ENCODE results near the gene FAM221B. TPM values are rescaled to one million over a fixed set of nuclear protein-coding genes. Genes with fewer than 3 reads are reported as not detected.

Gene FAM221B
- total and polyA plus RNA-seq, 7 experiments from 2014 or later = 0.32 TPM; not detected in 6

- H3K27me3 Mint-ChIP-seq = no peaks in the 10 kb centered on the region
- Histone ChIP-seq H3K27me3 (ENCODE audit: control insufficient read depth in 2 of 2, insufficient read depth in 2 of 2, low read length in 2 of 2) (no peaks in the 10 kb centered on the region), H3K4me1 (ENCODE audit: control insufficient read depth in 2 of 2, insufficient read depth in 2 of 2, low read length in 2 of 2) (no peaks in the 10 kb centered on the region), H3K4me3 (ENCODE audit: low read length) (no peak within 1 kb of the TSS), H3K36me3 (ENCODE audit: control insufficient read depth in 2 of 3, insufficient read depth in 3 of 3, low read length in 3 of 3) (peaks cover 0 to 6% (median 0%) of the 10 kb centered on the region in 3 experiments), H3K9me3 (ENCODE audit: control insufficient read depth in 2 of 3, low read length in 3 of 3) (no peaks in the 10 kb centered on the region), H3K27ac (ENCODE audit: low read depth, low read length) (no peak within 1 kb of the TSS)
- peak within 1 kb of the TSS in 1 of 10 donors; percentile 31 for H3K4me3 Mint-ChIP-seq
- ChIA-PET CTCF (interaction anchor here (0.7 to 2.8 kb wide), 2 partner anchors 87 to 91 kb away, joined by 4 to 18 read pairs; no protein-coding TSS in a partner anchor), POLR2A (no interaction called here)
- peaks cover 0 to 7% (median 2%) of the 10 kb centered on the region in 5 donors for H3K36me3 Mint-ChIP-seq
- no peak within 1 kb of the TSS for H3K27ac Mint-ChIP-seq
- DNase-seq (no peak), ATAC-seq (no peak)
- peaks cover 6 to 21% (median 10%) of the 10 kb centered on the region in 7 donors for H3K4me1 Mint-ChIP-seq
- intact Hi-C loops (cut with micrococcal nuclease) = no loop called here
- no peaks in the 10 kb centered on the region for H3K9me3 Mint-ChIP-seq
Observed at GRCh38 chr9:35791297-35791921, 37.1 kb downstream of the FAM221B start, which contains the start of gene NPR2. Gene NPR2 (plus strand): TSS chr9:35791591. CDS start chr9:35792409, 818 bp downstream.

- POLR2A ChIA-PET = no interaction called here
- intact Hi-C loops (cut with micrococcal nuclease) = loop anchor here (1.0 kb wide), 6 partner anchors 22 to 233 kb away; partner anchors contain the start of genes HINT2 (in 1 of the 2) and SPAG8 (in 1 of the 2)
- Mint-ChIP-seq H3K27me3 (no peaks in the 10 kb centered on the region), H3K9me3 (no peaks in the 10 kb centered on the region), H3K27ac (no peak overlapping the region), H3K4me1 (peaks cover 6 to 21% (median 10%) of the 10 kb centered on the region in 7 donors), H3K4me3 (peak overlapping the region in 2 of 10 donors; percentile 31 to 58), H3K36me3 (peaks cover 2 to 15% (median 9%) of the 10 kb centered on the region in 5 donors)
- DNase-seq (peak; percentile 36 to 70 (median 62)), ATAC-seq (peak; percentile 90)
- no peak overlapping the region for H3K4me3 ChIP-seq (ENCODE audit: low read length)
- CTCF ChIA-PET = interaction anchor here (0.5 to 3.6 kb wide), 29 partner anchors 8 to 878 kb away, joined by 3 to 70 read pairs (median 4); partner anchors contain the start of genes FAM221B, SPAG8 and TMEM8B
- H3K27ac ChIP-seq (ENCODE audit: low read depth, low read length) = no peak overlapping the region
- peaks cover 0 to 10% (median 0%) of the 10 kb centered on the region in 3 experiments for H3K36me3 ChIP-seq (ENCODE audit: control insufficient read depth in 2 of 3, insufficient read depth in 3 of 3, low read length in 3 of 3)
- H3K4me1 ChIP-seq (ENCODE audit: control insufficient read depth in 2 of 2, insufficient read depth in 2 of 2, low read length in 2 of 2) = no peaks in the 10 kb centered on the region
- H3K9me3 ChIP-seq (ENCODE audit: control insufficient read depth in 2 of 3, low read length in 3 of 3) = no peaks in the 10 kb centered on the region
- H3K27me3 ChIP-seq (ENCODE audit: control insufficient read depth in 2 of 2, insufficient read depth in 2 of 2, low read length in 2 of 2) = no peaks in the 10 kb centered on the region
Observed at GRCh38 chr9:35790385-35791296, 37.9 kb downstream of the FAM221B start.

GRCh38 chr9:35790025-35790384 lies 38.5 kb downstream of the FAM221B start:
- Histone ChIP-seq H3K36me3 (ENCODE audit: control insufficient read depth in 2 of 3, insufficient read depth in 3 of 3, low read length in 3 of 3) (peaks cover 0 to 17% (median 0%) of the 10 kb centered on the region in 3 experiments), H3K4me3 (ENCODE audit: low read length) (no peak overlapping the region), H3K9me3 (ENCODE audit: control insufficient read depth in 2 of 3, low read length in 3 of 3) (no peaks in the 10 kb centered on the region), H3K27me3 (ENCODE audit: control insufficient read depth in 2 of 2, insufficient read depth in 2 of 2, low read length in 2 of 2) (no peaks in the 10 kb centered on the region), H3K27ac (ENCODE audit: low read depth, low read length) (no peak overlapping the region), H3K4me1 (ENCODE audit: control insufficient read depth in 2 of 2, insufficient read depth in 2 of 2, low read length in 2 of 2) (no peaks in the 10 kb centered on the region)
- Mint-ChIP-seq H3K27ac (no peak overlapping the region), H3K4me3 (no peak overlapping the region), H3K4me1 (peaks cover 6 to 17% (median 10%) of the 10 kb centered on the region in 7 donors), H3K27me3 (no peaks in the 10 kb centered on the region), H3K9me3 (no peaks in the 10 kb centered on the region), H3K36me3 (peaks cover 2 to 17% (median 10%) of the 10 kb centered on the region in 5 donors)
- DNase-seq (peak in 1 of 9 donors; percentile 8), ATAC-seq (no peak)
- intact Hi-C loops (cut with micrococcal nuclease) = loop anchor here (1.0 kb wide), 6 partner anchors 22 to 233 kb away; partner anchors contain the start of genes HINT2 (in 1 of the 2) and SPAG8 (in 1 of the 2)
- POLR2A ChIA-PET = no interaction called here
- CTCF ChIA-PET = interaction anchor here (0.7 to 3.6 kb wide), 27 partner anchors 9 to 877 kb away, joined by 3 to 70 read pairs (median 4); partner anchors contain the start of gene SPAG8

- Mint-ChIP-seq H3K4me3 (no peak overlapping the region), H3K9me3 (no peaks in the 10 kb centered on the region), H3K4me1 (peaks cover 4 to 14% (median 9%) of the 10 kb centered on the region in 7 donors), H3K27me3 (no peaks in the 10 kb centered on the region), H3K36me3 (peaks cover 4 to 20% (median 10%) of the 10 kb centered on the region in 5 donors), H3K27ac (no peak overlapping the region)
- H3K9me3 ChIP-seq (ENCODE audit: control insufficient read depth in 2 of 3, low read length in 3 of 3) = no peaks in the 10 kb centered on the region
- no peak overlapping the region for H3K27ac ChIP-seq (ENCODE audit: low read depth, low read length)
- no peak for ATAC-seq
- peaks cover 0 to 18% (median 0%) of the 10 kb centered on the region in 3 experiments for H3K36me3 ChIP-seq (ENCODE audit: control insufficient read depth in 2 of 3, insufficient read depth in 3 of 3, low read length in 3 of 3)
- POLR2A ChIA-PET = no interaction called here
- CTCF ChIA-PET = interaction anchor here (0.6 to 3.6 kb wide), 18 partner anchors 10 to 611 kb away, joined by 3 to 70 read pairs (median 4); partner anchors contain the start of genes CREB3, RNF38, SPAG8 and TLN1
- no peaks in the 10 kb centered on the region for H3K27me3 ChIP-seq (ENCODE audit: control insufficient read depth in 2 of 2, insufficient read depth in 2 of 2, low read length in 2 of 2)
- no peaks in the 10 kb centered on the region for H3K4me1 ChIP-seq (ENCODE audit: control insufficient read depth in 2 of 2, insufficient read depth in 2 of 2, low read length in 2 of 2)
- no peak overlapping the region for H3K4me3 ChIP-seq (ENCODE audit: low read length)
- no peak for DNase-seq
- intact Hi-C loops (cut with micrococcal nuclease) = no loop called here
Observed at GRCh38 chr9:35789541-35789940, 39.0 kb downstream of the FAM221B start.

GRCh38 chr9:35783418-35783817 lies 45.1 kb downstream of the FAM221B start:
- peaks cover 9 to 45% (median 19%) of the 10 kb centered on the region in 5 donors for H3K36me3 Mint-ChIP-seq

GRCh38 chr9:35781066-35781465 lies 47.5 kb downstream of the FAM221B start:
- H3K36me3 ChIP-seq (ENCODE audit: control insufficient read depth in 2 of 3, insufficient read depth in 3 of 3, low read length in 3 of 3) = peaks cover 0 to 15% (median 0%) of the 10 kb centered on the region in 3 experiments
- no peaks in the 10 kb centered on the region for H3K27me3 Mint-ChIP-seq
- peaks cover 9 to 41% (median 20%) of the 10 kb centered on the region in 5 donors for H3K36me3 Mint-ChIP-seq
- no peaks in the 10 kb centered on the region for H3K9me3 Mint-ChIP-seq
- no peaks in the 10 kb centered on the region for H3K27me3 ChIP-seq (ENCODE audit: control insufficient read depth in 2 of 2, insufficient read depth in 2 of 2, low read length in 2 of 2)
- intact Hi-C loops (cut with micrococcal nuclease) = no loop called here
- H3K27ac Mint-ChIP-seq = no peak overlapping the region
- no peak overlapping the region for H3K27ac ChIP-seq (ENCODE audit: low read depth, low read length)
- POLR2A ChIA-PET = no interaction called here
- CTCF ChIA-PET = interaction anchor here (1.1 kb wide), 1 partner anchor 24 kb away, joined by 5 read pairs; no protein-coding TSS in a partner anchor
- no peaks in the 10 kb centered on the region for H3K4me1 ChIP-seq (ENCODE audit: control insufficient read depth in 2 of 2, insufficient read depth in 2 of 2, low read length in 2 of 2)
- DNase-seq = no peak
- no peak overlapping the region for H3K4me3 Mint-ChIP-seq
- no peak overlapping the region for H3K4me3 ChIP-seq (ENCODE audit: low read length)
- no peaks in the 10 kb centered on the region for H3K9me3 ChIP-seq (ENCODE audit: control insufficient read depth in 2 of 3, low read length in 3 of 3)
- H3K4me1 Mint-ChIP-seq = peaks cover 0 to 11% (median 4%) of the 10 kb centered on the region in 7 donors
- ATAC-seq = no peak

More at GRCh38 chr9:35783418-35783817, 45.1 kb downstream of the FAM221B start:
- intact Hi-C loops (cut with micrococcal nuclease) = no loop called here
- Mint-ChIP-seq H3K4me3 (no peak overlapping the region), H3K4me1 (peaks cover 0 to 6% (median 3%) of the 10 kb centered on the region in 7 donors), H3K27me3 (no peaks in the 10 kb centered on the region), H3K27ac (no peak overlapping the region), H3K9me3 (no peaks in the 10 kb centered on the region)
- Histone ChIP-seq H3K4me1 (ENCODE audit: control insufficient read depth in 2 of 2, insufficient read depth in 2 of 2, low read length in 2 of 2) (no peaks in the 10 kb centered on the region), H3K27me3 (ENCODE audit: control insufficient read depth in 2 of 2, insufficient read depth in 2 of 2, low read length in 2 of 2) (no peaks in the 10 kb centered on the region), H3K9me3 (ENCODE audit: control insufficient read depth in 2 of 3, low read length in 3 of 3) (no peaks in the 10 kb centered on the region), H3K27ac (ENCODE audit: low read depth, low read length) (no peak overlapping the region), H3K4me3 (ENCODE audit: low read length) (no peak overlapping the region), H3K36me3 (ENCODE audit: control insufficient read depth in 2 of 3, insufficient read depth in 3 of 3, low read length in 3 of 3) (peaks cover 0 to 20% (median 0%) of the 10 kb centered on the region in 3 experiments)
- ChIA-PET CTCF (no interaction called here), POLR2A (no interaction called here)
- ATAC-seq = no peak
- no peak for DNase-seq
